ENCODE measurements around the gene SMARCC1. TPM values are rescaled to one million over a fixed set of nuclear protein-coding genes. Genes with fewer than 3 reads are reported as not detected.

Gene SMARCC1
- total and polyA plus RNA-seq, 2 of the 4 experiments (the other 2 are of a cell fraction): 18.6 to 39.6 TPM

DNA sequence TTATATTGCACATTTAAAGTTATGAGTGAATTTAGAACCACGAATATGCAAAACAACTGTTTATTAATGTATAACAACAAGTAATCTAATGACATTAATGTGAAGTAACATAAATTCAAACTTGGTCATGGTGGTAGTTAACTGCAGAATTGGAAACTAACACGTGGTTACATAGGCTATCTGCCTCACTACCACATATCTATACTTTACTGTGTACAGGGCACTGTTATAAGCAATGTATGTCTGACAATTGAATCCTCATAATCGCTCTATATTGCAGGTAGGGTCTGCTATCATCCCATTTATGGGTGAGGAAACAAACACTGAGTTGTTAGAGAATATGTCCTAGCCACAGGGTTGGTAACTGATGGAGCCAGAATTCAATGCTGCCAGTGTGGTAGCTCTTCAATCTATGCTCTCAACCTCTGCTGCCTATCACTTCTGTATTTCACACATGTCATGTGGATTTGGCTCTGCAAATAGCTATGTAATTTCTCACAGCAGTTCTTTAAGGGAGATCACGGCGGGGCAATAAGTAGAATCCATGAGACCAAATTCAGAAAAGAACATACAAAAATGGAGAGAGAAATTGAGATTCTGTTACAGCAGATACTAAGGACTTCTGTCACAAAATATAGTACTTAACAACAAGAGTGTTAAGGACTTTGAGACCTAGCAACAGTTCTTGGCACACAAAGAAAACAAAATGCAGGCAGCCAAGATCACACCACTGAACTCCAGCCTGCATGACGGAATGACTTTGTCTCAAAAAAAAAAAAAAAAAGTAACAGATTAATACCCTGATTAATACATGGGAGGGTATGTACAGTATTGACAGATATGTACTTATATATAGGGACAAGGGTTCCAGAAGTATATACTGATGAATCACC is 103.0 kb downstream of the SMARCC1 start:
- CTCF ChIA-PET: no interaction called here
- TF ChIP-seq, protein P1, sequence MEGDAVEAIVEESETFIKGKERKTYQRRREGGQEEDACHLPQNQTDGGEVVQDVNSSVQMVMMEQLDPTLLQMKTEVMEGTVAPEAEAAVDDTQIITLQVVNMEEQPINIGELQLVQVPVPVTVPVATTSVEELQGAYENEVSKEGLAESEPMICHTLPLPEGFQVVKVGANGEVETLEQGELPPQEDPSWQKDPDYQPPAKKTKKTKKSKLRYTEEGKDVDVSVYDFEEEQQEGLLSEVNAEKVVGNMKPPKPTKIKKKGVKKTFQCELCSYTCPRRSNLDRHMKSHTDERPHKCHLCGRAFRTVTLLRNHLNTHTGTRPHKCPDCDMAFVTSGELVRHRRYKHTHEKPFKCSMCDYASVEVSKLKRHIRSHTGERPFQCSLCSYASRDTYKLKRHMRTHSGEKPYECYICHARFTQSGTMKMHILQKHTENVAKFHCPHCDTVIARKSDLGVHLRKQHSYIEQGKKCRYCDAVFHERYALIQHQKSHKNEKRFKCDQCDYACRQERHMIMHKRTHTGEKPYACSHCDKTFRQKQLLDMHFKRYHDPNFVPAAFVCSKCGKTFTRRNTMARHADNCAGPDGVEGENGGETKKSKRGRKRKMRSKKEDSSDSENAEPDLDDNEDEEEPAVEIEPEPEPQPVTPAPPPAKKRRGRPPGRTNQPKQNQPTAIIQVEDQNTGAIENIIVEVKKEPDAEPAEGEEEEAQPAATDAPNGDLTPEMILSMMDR (conservative IDR thresholded peaks at IDR 0.05; ENCODE audit: low read depth, low read length): no peak
- TF ChIP-seq CEBPB (IDR thresholded peaks at IDR 0.05; ENCODE audit: low read depth, low read length): no peak
- TF ChIP-seq POLR2A (IDR thresholded peaks at IDR 0.05; ENCODE audit: low read depth, low read length): no peak
- no peak for TF ChIP-seq RAD21 (IDR thresholded peaks at IDR 0.05; ENCODE audit: low read length)
- TF ChIP-seq BHLHE40 (IDR thresholded peaks at IDR 0.05; ENCODE audit: low read depth, low read length): no peak
- no peak for TF ChIP-seq NFE2L2 (IDR thresholded peaks at IDR 0.05; ENCODE audit: low read depth, low read length)
- no peak for TF ChIP-seq RFX5 (IDR thresholded peaks at IDR 0.05; ENCODE audit: low read depth, low read length)
- TF ChIP-seq FOS (IDR thresholded peaks at IDR 0.05; ENCODE audit: low read depth, low read length): no peak
- TF ChIP-seq, protein P2, sequence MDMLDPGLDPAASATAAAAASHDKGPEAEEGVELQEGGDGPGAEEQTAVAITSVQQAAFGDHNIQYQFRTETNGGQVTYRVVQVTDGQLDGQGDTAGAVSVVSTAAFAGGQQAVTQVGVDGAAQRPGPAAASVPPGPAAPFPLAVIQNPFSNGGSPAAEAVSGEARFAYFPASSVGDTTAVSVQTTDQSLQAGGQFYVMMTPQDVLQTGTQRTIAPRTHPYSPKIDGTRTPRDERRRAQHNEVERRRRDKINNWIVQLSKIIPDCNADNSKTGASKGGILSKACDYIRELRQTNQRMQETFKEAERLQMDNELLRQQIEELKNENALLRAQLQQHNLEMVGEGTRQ (IDR thresholded peaks at IDR 0.05; ENCODE audit: low read depth, low read length): no peak
- TF ChIP-seq RCOR1 (IDR thresholded peaks at IDR 0.05; ENCODE audit: insufficient replicate concordance, low read length): no peak
- no peak for TF ChIP-seq SMC3 (IDR thresholded peaks at IDR 0.05; ENCODE audit: low read depth, low read length)
- TF ChIP-seq CHD1 (IDR thresholded peaks at IDR 0.05; ENCODE audit: low read depth, low read length): no peak
- no peak for TF ChIP-seq MAFK (IDR thresholded peaks at IDR 0.05; ENCODE audit: low read depth, low read length)
- TF ChIP-seq MAZ (IDR thresholded peaks at IDR 0.05; ENCODE audit: borderline replicate concordance, low read depth, low read length): no peak
- no peak for TF ChIP-seq MXI1 (IDR thresholded peaks at IDR 0.05; ENCODE audit: borderline replicate concordance, low read depth, low read length)

More for the DNA sequence above, 103.0 kb downstream of the SMARCC1 start:
- Histone ChIP-seq H3K79me1 (ENCODE audit: low read depth in 1 of 2, low read length in 2 of 2) (peaks cover 4 to 12% of the 10 kb centered on the region in 2 experiments; a peak in 3 of 4 replicates), H3K4ac (ENCODE audit: low read depth, low read length) (no peak overlapping the region), H3K27ac (ENCODE audit: insufficient read depth, low read length) (no peak overlapping the region), H3K4me1 (ENCODE audit: control insufficient read depth, insufficient read depth, low read length) (no peaks in the 10 kb centered on the region; the same call in 1 of the 2 replicates), H3K23ac (ENCODE audit: low read depth, low read length) (no peak overlapping the region), H3K9ac (ENCODE audit: low read depth, low read length) (no peak overlapping the region), H2AK5ac (ENCODE audit: low read depth, low read length) (no peak overlapping the region), H3K4me3 (ENCODE audit: insufficient read depth, low read depth, low read length) (no peak overlapping the region), H2BK120ac (ENCODE audit: low read depth, low read length) (no peak overlapping the region), H2AFZ (replicated peaks; ENCODE audit: low read length, poor library complexity) (no peak overlapping the region), H2BK20ac (ENCODE audit: low read depth, low read length) (no peak overlapping the region), H2BK15ac (ENCODE audit: low read depth, low read length) (no peak overlapping the region), H3K18ac (ENCODE audit: low read depth, low read length) (no peak overlapping the region), H2BK5ac (ENCODE audit: low read depth, low read length, poor library complexity, severe bottlenecking) (no peak overlapping the region), H4K20me1 (ENCODE audit: insufficient read depth, low read length) (0 out of 2 replicates have a peak, but pooled peaks cover 3% of the 10 kb centered on the region), H3K14ac (replicated peaks; ENCODE audit: low read depth, low read length) (no peak overlapping the region), H4K91ac (ENCODE audit: insufficient read depth, low read depth, low read length) (no peak overlapping the region), H3K4me2 (ENCODE audit: low read depth, low read length) (no peak overlapping the region), H3K27me3 (ENCODE audit: control insufficient read depth, insufficient read depth, low read length) (no peaks in the 10 kb centered on the region), H4K8ac (ENCODE audit: low read depth in 2 of 2, low read length in 2 of 2) (no peak overlapping the region), H3K56ac (ENCODE audit: extremely low read depth, insufficient read depth, low read length) (no peak overlapping the region), H2AK9ac (replicated peaks; ENCODE audit: low read depth, low read length, poor library complexity) (no peak overlapping the region), H3K9me3 (ENCODE audit: control insufficient read depth, insufficient read depth, low read length) (no peaks in the 10 kb centered on the region), H3K9me1 (ENCODE audit: insufficient read depth, low read length) (no peaks in the 10 kb centered on the region), H3K36me3 (ENCODE audit: control insufficient read depth, insufficient read depth, low read length) (peaks cover 43% of the 10 kb centered on the region), H4K5ac (ENCODE audit: low read depth, low read length) (no peak overlapping the region)
- intact Hi-C loops (cut with micrococcal nuclease) (loop anchor here (5.0 kb wide), 1 partner anchor 39 kb away; no protein-coding TSS in a partner anchor), in situ Hi-C loops (cut with MboI; ENCODE audit: low sequenced_read_pairs) (no loop called here), dilution Hi-C loops (cut with HindIII; ENCODE audit: low sequenced_read_pairs, unreplicated experiment) (no loop called here)
- ATAC-seq (ENCODE audit: low read depth): no peak
- no peak for DNase-seq
- WGBS, 2 experiments (ENCODE audit: extremely low coverage in 2 of 2, insufficient read length in 1 of 2): 100% methylated on average over 1 of the region's 6 CpGs; no CpG with 5 or more reads in 1 of the 2 experiments
- no TSS peak for BruUV-seq (replicated peaks)
- POLR2A ChIA-PET (ENCODE audit: unreplicated experiment): no interaction called here
